ENCODE results near the gene PSMB4. TPM values are rescaled to one million over a fixed set of nuclear protein-coding genes. Genes with fewer than 3 reads are reported as not detected.

The PSMB4 gene
- total and polyA plus RNA-seq, 10 donors, result 184 to 371 (median 205) TPM

DNA sequence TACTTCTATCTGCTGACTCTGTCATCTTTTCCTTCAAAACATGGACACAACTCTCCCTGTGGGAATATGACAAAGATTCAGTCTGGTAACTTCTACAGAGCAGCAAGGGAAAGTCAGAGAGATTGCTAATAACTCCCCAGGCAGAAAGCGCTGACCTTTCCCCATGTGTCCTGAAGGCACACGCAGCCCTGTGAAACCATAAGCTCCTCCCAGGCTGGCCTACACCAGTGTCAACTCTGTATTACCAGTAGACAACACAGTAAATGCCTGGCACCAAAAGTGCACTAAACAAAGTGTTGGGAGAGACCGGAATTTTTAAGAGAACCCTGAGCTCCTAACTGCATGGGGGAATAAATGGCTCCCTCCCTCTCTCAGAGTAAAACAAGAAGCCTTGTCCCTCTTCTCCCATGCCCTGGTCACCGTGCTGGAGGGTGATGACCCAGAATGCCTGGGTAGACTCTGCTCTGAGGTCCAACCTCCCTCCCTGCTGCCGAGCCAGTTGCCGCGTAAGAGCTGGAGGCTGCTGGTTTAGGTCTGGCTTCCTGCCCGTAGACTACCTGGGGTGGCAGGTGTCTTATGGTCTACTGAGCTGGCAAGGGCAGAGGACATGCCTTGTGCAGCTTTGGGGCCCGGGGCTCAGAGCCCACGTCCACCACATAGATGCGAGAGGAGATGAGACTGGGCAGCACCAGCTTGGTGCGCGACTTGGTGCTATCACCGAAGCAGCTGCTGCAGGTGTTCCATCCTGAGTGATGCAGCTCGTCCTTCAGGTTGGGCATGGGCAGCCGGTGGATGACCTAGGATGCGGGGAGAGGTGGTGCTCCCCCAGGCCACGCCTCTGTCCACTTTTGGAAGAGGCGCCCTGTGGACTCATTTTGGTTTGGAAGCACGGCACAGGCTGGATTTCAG lies 30.7 kb upstream of the PSMB4 start:
- intact Hi-C loops (cut with DNase I; ENCODE audit: low total_unique reads), result no loop called here
- Histone ChIP-seq H3K36me3 (peaks cover 0 to 44% (median 3%) of the 10 kb centered on the region in 6 donors), H3K4me1 (peaks cover 18 to 66% (median 47%) of the 10 kb centered on the region in 6 donors), H3K9me3 (no peaks in the 10 kb centered on the region), H3K4me3 (no peak overlapping the region), H3K27me3 (replicated peaks in 1 of 7) (no peaks in the 10 kb centered on the region), H3K27ac (peak overlapping the region; percentile 55 to 89 (median 81))
- TF ChIP-seq, protein P1, sequence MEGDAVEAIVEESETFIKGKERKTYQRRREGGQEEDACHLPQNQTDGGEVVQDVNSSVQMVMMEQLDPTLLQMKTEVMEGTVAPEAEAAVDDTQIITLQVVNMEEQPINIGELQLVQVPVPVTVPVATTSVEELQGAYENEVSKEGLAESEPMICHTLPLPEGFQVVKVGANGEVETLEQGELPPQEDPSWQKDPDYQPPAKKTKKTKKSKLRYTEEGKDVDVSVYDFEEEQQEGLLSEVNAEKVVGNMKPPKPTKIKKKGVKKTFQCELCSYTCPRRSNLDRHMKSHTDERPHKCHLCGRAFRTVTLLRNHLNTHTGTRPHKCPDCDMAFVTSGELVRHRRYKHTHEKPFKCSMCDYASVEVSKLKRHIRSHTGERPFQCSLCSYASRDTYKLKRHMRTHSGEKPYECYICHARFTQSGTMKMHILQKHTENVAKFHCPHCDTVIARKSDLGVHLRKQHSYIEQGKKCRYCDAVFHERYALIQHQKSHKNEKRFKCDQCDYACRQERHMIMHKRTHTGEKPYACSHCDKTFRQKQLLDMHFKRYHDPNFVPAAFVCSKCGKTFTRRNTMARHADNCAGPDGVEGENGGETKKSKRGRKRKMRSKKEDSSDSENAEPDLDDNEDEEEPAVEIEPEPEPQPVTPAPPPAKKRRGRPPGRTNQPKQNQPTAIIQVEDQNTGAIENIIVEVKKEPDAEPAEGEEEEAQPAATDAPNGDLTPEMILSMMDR (IDR thresholded peaks at IDR 0.05 in 8 of 11, conservative IDR thresholded peaks at IDR 0.05 in 3 of 11), result no peak
- TF ChIP-seq POLR2A (IDR thresholded peaks at IDR 0.05) (no peak), POLR2AphosphoS5 (IDR thresholded peaks at IDR 0.05) (no peak)
- DNase-seq, result peak; percentile 58
- 79 to 95% (median 89%) methylated on average over 16 to 20 of the region's 20 CpGs for WGBS, 5 donors

- H3K36me3 ChIP-seq, result peaks cover 0 to 38% (median 3%) of the 10 kb centered on the region in 6 donors
- 87 to 92% (median 90%) methylated on average over 7 of the region's 7 CpGs for WGBS, 5 donors
- H3K9me3 ChIP-seq, result no peaks in the 10 kb centered on the region
- no peak overlapping the region for H3K4me3 ChIP-seq
- peaks cover 18 to 66% (median 47%) of the 10 kb centered on the region in 6 donors for H3K4me1 ChIP-seq
- TF ChIP-seq POLR2A (IDR thresholded peaks at IDR 0.05) (no peak), POLR2AphosphoS5 (IDR thresholded peaks at IDR 0.05) (no peak)
- TF ChIP-seq, protein P1 (IDR thresholded peaks at IDR 0.05 in 8 of 11, conservative IDR thresholded peaks at IDR 0.05 in 3 of 11), result no peak
- intact Hi-C loops (cut with DNase I; ENCODE audit: low total_unique reads), result no loop called here
- DNase-seq, result peak; percentile 37
- no peaks in the 10 kb centered on the region for H3K27me3 ChIP-seq (replicated peaks in 1 of 7)
- peak overlapping the region; percentile 19 to 89 (median 81) for H3K27ac ChIP-seq
These were observed 30.1 kb upstream of the PSMB4 start for GRCh38 chr1:151369302-151369610.

GRCh38 chr1:151369621-151370048 lies 29.7 kb upstream of the PSMB4 start:
- peaks cover 18 to 66% (median 47%) of the 10 kb centered on the region in 6 donors for H3K4me1 ChIP-seq
- H3K36me3 ChIP-seq, result peaks cover 0 to 34% (median 3%) of the 10 kb centered on the region in 6 donors
- DNase-seq, result no peak
- no peak overlapping the region for H3K4me3 ChIP-seq
- peak overlapping the region; percentile 19 to 89 (median 81) for H3K27ac ChIP-seq
- WGBS, 5 donors, result 86 to 91% (median 88%) methylated on average over 14 to 15 of the region's 15 CpGs
- H3K9me3 ChIP-seq, result no peaks in the 10 kb centered on the region
- no peak for TF ChIP-seq POLR2AphosphoS5 (IDR thresholded peaks at IDR 0.05)
- TF ChIP-seq POLR2A (IDR thresholded peaks at IDR 0.05), result no peak
- TF ChIP-seq, protein P1 (IDR thresholded peaks at IDR 0.05 in 8 of 11, conservative IDR thresholded peaks at IDR 0.05 in 3 of 11), result no peak
- intact Hi-C loops (cut with DNase I; ENCODE audit: low total_unique reads), result no loop called here
- H3K27me3 ChIP-seq (replicated peaks in 1 of 7), result no peaks in the 10 kb centered on the region

All from spleen (tissue), 11 donors.